ENCODE measurements around the gene NOP14. TPM values are rescaled to one million over a fixed set of nuclear protein-coding genes. Genes with fewer than 3 reads are reported as not detected.

Gene NOP14
- total RNA-seq, 4 donors from 2014 or later, result 18.2 to 39.6 (median 26.8) TPM

GRCh38 chr4:2944586-2945526 lies 18.4 kb downstream of the NOP14 start:
- WGBS, 2 donors, result 82 to 87% methylated on average over 30 of the region's 30 CpGs
- peaks cover 0 to 3% (median 0%) of the 10 kb centered on the region in 4 donors for H3K4me1 ChIP-seq
- no peaks in the 10 kb centered on the region for H3K9me3 ChIP-seq
- no peak overlapping the region for H3K4me3 ChIP-seq
- DNase-seq (ENCODE audit: low spot score in 2 of 2), result no peak
- TF ChIP-seq CTCF (IDR thresholded peaks at IDR 0.05) (no peak), POLR2A (IDR thresholded peaks at IDR 0.05) (no peak), EP300 (IDR thresholded peaks at IDR 0.05) (no peak)
- H3K27ac ChIP-seq, result no peak overlapping the region
- no peaks in the 10 kb centered on the region for H3K27me3 ChIP-seq
- H3K36me3 ChIP-seq, result peaks cover 4 to 99% (median 29%) of the 10 kb centered on the region in 3 donors

GRCh38 chr4:2944091-2944482 lies 19.1 kb downstream of the NOP14 start:
- Histone ChIP-seq H3K4me3 (no peak overlapping the region), H3K36me3 (peaks cover 4 to 99% (median 37%) of the 10 kb centered on the region in 3 donors), H3K4me1 (peaks cover 0 to 3% (median 0%) of the 10 kb centered on the region in 4 donors), H3K9me3 (no peaks in the 10 kb centered on the region), H3K27me3 (no peaks in the 10 kb centered on the region), H3K27ac (no peak overlapping the region)
- TF ChIP-seq POLR2A (IDR thresholded peaks at IDR 0.05) (no peak), EP300 (IDR thresholded peaks at IDR 0.05) (no peak), CTCF (IDR thresholded peaks at IDR 0.05) (no peak)
- DNase-seq (ENCODE audit: low spot score in 2 of 2), result no peak
- WGBS, 2 donors, result 87 to 88% methylated on average over 11 of the region's 11 CpGs

GRCh38 chr4:2943364-2944090 lies 19.7 kb downstream of the NOP14 start:
- H3K27me3 ChIP-seq, result no peaks in the 10 kb centered on the region
- peaks cover 4 to 99% (median 39%) of the 10 kb centered on the region in 3 donors for H3K36me3 ChIP-seq
- H3K9me3 ChIP-seq, result no peaks in the 10 kb centered on the region
- peaks cover 0 to 3% (median 0%) of the 10 kb centered on the region in 4 donors for H3K4me1 ChIP-seq
- TF ChIP-seq CTCF (IDR thresholded peaks at IDR 0.05) (no peak), EP300 (IDR thresholded peaks at IDR 0.05) (no peak), POLR2A (IDR thresholded peaks at IDR 0.05) (no peak)
- DNase-seq (ENCODE audit: low spot score in 2 of 2), result no peak
- 94% methylated on average over 20 of the region's 20 CpGs for WGBS, 2 donors
- no peak overlapping the region for H3K27ac ChIP-seq
- H3K4me3 ChIP-seq, result no peak overlapping the region

GRCh38 chr4:2942532-2943363 lies 20.5 kb downstream of the NOP14 start:
- Histone ChIP-seq H3K27me3 (no peaks in the 10 kb centered on the region), H3K4me1 (peaks cover 0 to 3% (median 0%) of the 10 kb centered on the region in 4 donors), H3K36me3 (peaks cover 4 to 99% (median 33%) of the 10 kb centered on the region in 3 donors), H3K4me3 (no peak overlapping the region), H3K9me3 (no peaks in the 10 kb centered on the region), H3K27ac (no peak overlapping the region)
- TF ChIP-seq POLR2A (IDR thresholded peaks at IDR 0.05) (no peak), EP300 (IDR thresholded peaks at IDR 0.05) (no peak), CTCF (IDR thresholded peaks at IDR 0.05) (no peak)
- no peak for DNase-seq (ENCODE audit: low spot score in 2 of 2)
- WGBS, 2 donors, result 76 to 77% methylated on average over 29 to 31 of the region's 31 CpGs

Data from tibial nerve (tissue), 4 donors.